Stimulated activated CD4-positive, alpha-beta T cell treated with anti-CD3 and anti-CD28 coated beads, Interleukin-4, amount 100 ng/mL, for 4 hours (primary cell): ENCODE measurements around the gene KCNMA1.

Experiments used
- DNase-seq, 2 experiments: peaks; one replicate each; pipeline ENCODE4 v3.0.0-alpha.2; 2020

Gene KCNMA1

GRCh38 chr10:77315496-77316129 lies 322.0 kb downstream of the KCNMA1 start:
- no peak for DNase-seq

GRCh38 chr10:77313066-77313750 lies 324.4 kb downstream of the KCNMA1 start:
- no peak for DNase-seq

- DNase-seq: no peak
Observed at GRCh38 chr10:77311186-77311585, 326.4 kb downstream of the KCNMA1 start.

GRCh38 chr10:77310288-77310840 lies 327.2 kb downstream of the KCNMA1 start:
- no peak for DNase-seq

- DNase-seq: no peak
Observed at GRCh38 chr10:77309509-77309908, 328.1 kb downstream of the KCNMA1 start.

- no peak for DNase-seq
Observed at GRCh38 chr10:77309092-77309491, 328.5 kb downstream of the KCNMA1 start.

GRCh38 chr10:77308084-77308732 lies 329.4 kb downstream of the KCNMA1 start:
- no peak for DNase-seq

- DNase-seq: no peak
Observed at GRCh38 chr10:77306666-77307065, 330.9 kb downstream of the KCNMA1 start.

GRCh38 chr10:77305650-77306632 lies 331.7 kb downstream of the KCNMA1 start:
- DNase-seq: no peak

- DNase-seq: no peak
Observed at GRCh38 chr10:77304192-77304591, 333.4 kb downstream of the KCNMA1 start.

- DNase-seq: no peak
Observed at GRCh38 chr10:77301305-77301730, 336.3 kb downstream of the KCNMA1 start.

GRCh38 chr10:77300682-77301302 lies 336.8 kb downstream of the KCNMA1 start:
- DNase-seq: no peak

GRCh38 chr10:77299320-77299719 lies 338.3 kb downstream of the KCNMA1 start:
- no peak for DNase-seq

- no peak for DNase-seq
Observed at GRCh38 chr10:77297393-77297739, 340.2 kb downstream of the KCNMA1 start.

- DNase-seq: no peak
Observed at GRCh38 chr10:77296534-77297392, 340.8 kb downstream of the KCNMA1 start.

GRCh38 chr10:77293773-77294172 lies 343.8 kb downstream of the KCNMA1 start:
- DNase-seq: no peak

- no peak for DNase-seq
Observed at GRCh38 chr10:77293347-77293746, 344.3 kb downstream of the KCNMA1 start.

- no peak for DNase-seq
Observed at GRCh38 chr10:77291596-77292505, 345.8 kb downstream of the KCNMA1 start.

GRCh38 chr10:77290528-77291155 lies 347.0 kb downstream of the KCNMA1 start:
- no peak for DNase-seq

GRCh38 chr10:77289790-77290189 lies 347.8 kb downstream of the KCNMA1 start:
- no peak for DNase-seq
